Liver (tissue), 9 donors: ENCODE data around the gene BTK. TPM values are rescaled to one million over a fixed set of nuclear protein-coding genes. Genes with fewer than 3 reads are reported as not detected.

Experiments
- DNase-seq: peaks from one replicate; pipeline ENCODE4 v3.0.0-alpha.2; 2017; ENCODE audit warnings: low spot score
- H3K27ac ChIP-seq, 2 donors: one replicate each; pipeline ENCODE4 v1.7.0; 2013; ENCODE audit warnings: inconsistent platforms in 2 of 2, low read length in 2 of 2, control low read depth in 1 of 2, low read depth in 1 of 2, mild to moderate bottlenecking in 1 of 2
- H3K27me3 ChIP-seq, 4 donors: one replicate each; pipeline versions ENCODE4 v1.6.1 to v1.7.0; 2013; ENCODE audit warnings: low read length in 3 of 4, inconsistent platforms in 1 of 4, mild to moderate bottlenecking in 1 of 4, moderate library complexity in 1 of 4; ENCODE audit not compliant: control insufficient read depth in 4 of 4, insufficient read depth in 4 of 4
- H3K36me3 ChIP-seq, 4 donors: one replicate each; pipeline versions ENCODE4 v1.6.1 to v1.7.0; 2013; ENCODE audit warnings: low read length in 3 of 4, mild to moderate bottlenecking in 3 of 4, low read depth in 1 of 4, moderate library complexity in 1 of 4; ENCODE audit not compliant: control insufficient read depth in 4 of 4, insufficient read depth in 3 of 4
- H3K4me1 ChIP-seq, 4 donors: one replicate each; pipeline versions ENCODE4 v1.6.1 to v1.7.0; 2013; ENCODE audit warnings: low read length in 3 of 4, mild to moderate bottlenecking in 3 of 4, moderate library complexity in 1 of 4; ENCODE audit not compliant: control insufficient read depth in 4 of 4, insufficient read depth in 4 of 4
- H3K4me3 ChIP-seq, 3 donors: one replicate each; pipeline versions ENCODE4 v1.6.1 to v1.7.0; 2013; ENCODE audit warnings: low read length in 3 of 3, control low read depth in 1 of 3, low read depth in 1 of 3, mild to moderate bottlenecking in 1 of 3
- H3K9ac ChIP-seq, 2 donors: one replicate each; pipeline ENCODE4 v1.7.0; 2013; ENCODE audit warnings: low read length in 2 of 2, mild to moderate bottlenecking in 2 of 2, moderate library complexity in 2 of 2, control low read depth in 1 of 2, low read depth in 1 of 2
- H3K9me3 ChIP-seq, 4 donors: one replicate each; pipeline versions ENCODE4 v1.6.1 to v1.7.0; 2013; ENCODE audit warnings: low read length in 3 of 4; ENCODE audit not compliant: control insufficient read depth in 4 of 4
- EGR1 ChIP-seq, 2 donors: IDR thresholded peaks; 2 replicates each; pipeline ENCODE4 v1.6.1; 2016 to 2018; ENCODE audit warnings: antibody characterized with exemption in 2 of 2, low read depth in 2 of 2
- FOXA1 ChIP-seq: IDR thresholded peaks from 2 replicates; pipeline ENCODE4 v1.6.1; 2016; ENCODE audit warnings: antibody characterized with exemption
- FOXA2 ChIP-seq: IDR thresholded peaks from 2 replicates; pipeline ENCODE4 v1.6.1; 2016; ENCODE audit warnings: antibody characterized with exemption
- GABPA ChIP-seq, 2 donors: IDR thresholded peaks in 1 of 2; conservative IDR thresholded peaks in 1 of 2; 2 replicates each; pipeline ENCODE4 v1.6.1; 2016; ENCODE audit warnings: antibody characterized with exemption in 2 of 2, mild to moderate bottlenecking in 1 of 2, moderate library complexity in 1 of 2
- HNF4A ChIP-seq, 2 donors: conservative IDR thresholded peaks; 2 replicates each; pipeline ENCODE4 v1.6.1; 2016; ENCODE audit warnings: antibody characterized with exemption in 2 of 2, mild to moderate bottlenecking in 2 of 2
- HNF4G ChIP-seq: IDR thresholded peaks from 2 replicates; pipeline ENCODE4 v1.6.1; 2016; ENCODE audit warnings: antibody characterized with exemption
- JUND ChIP-seq, 2 donors: IDR thresholded peaks; 2 replicates each; pipeline ENCODE4 v1.6.1; 2016; ENCODE audit warnings: antibody characterized with exemption in 2 of 2
- NR2F2 ChIP-seq: IDR thresholded peaks from 2 replicates; pipeline ENCODE4 v1.6.1; 2016; ENCODE audit warnings: antibody characterized with exemption
- RAD21 ChIP-seq, 2 donors: IDR thresholded peaks; 2 replicates each; pipeline ENCODE4 v1.6.1; 2016; ENCODE audit warnings: antibody characterized with exemption in 2 of 2, mild to moderate bottlenecking in 2 of 2
- RXRA ChIP-seq, 2 donors: IDR thresholded peaks; 2 replicates each; pipeline ENCODE4 v1.6.1; 2017 to 2018; ENCODE audit warnings: antibody characterized with exemption in 2 of 2, mild to moderate bottlenecking in 1 of 2
- SP1 ChIP-seq: IDR thresholded peaks from 2 replicates; pipeline ENCODE4 v1.6.1; 2018; ENCODE audit warnings: antibody characterized with exemption, mild to moderate bottlenecking
- TAF1 ChIP-seq: conservative IDR thresholded peaks from 2 replicates; pipeline ENCODE4 v1.6.1; 2016; ENCODE audit warnings: antibody characterized with exemption, mild to moderate bottlenecking
- YY1 ChIP-seq: IDR thresholded peaks from 2 replicates; pipeline ENCODE4 v1.6.1; 2016; ENCODE audit warnings: antibody characterized with exemption, mild to moderate bottlenecking
- WGBS: extraction: QIAGEN DNeasy Blood & Tissue Kit; methylation state at CpG from one replicate; pipeline ENCODE4 v1.1.7; 2013; 5-methylcytosine and 5-hydroxymethylcytosine counted together
- polyA plus RNA-seq, 2 donors: library from polyadenylated mRNA; stranded (reverse) in 1 of 2; unstranded in 1 of 2; fragments of 200-250 nt in 1 of 2; fragments of >200 nt in 1 of 2; fragmentation: Nextera tagmentation in 1 of 2; extraction: Ambion mirVana in 1 of 2; gene quantifications; one replicate each; pipeline versions ENCODE4 v1.2.1 to v1.2.3, GENCODE V29; 2013 to 2015
- total RNA-seq, 2 donors: library from RNA; depleted of rRNA; stranded (reverse); fragments of >200 nt; gene quantifications; one replicate each; pipeline ENCODE4 v1.2.3, GENCODE V29; 2014
- TF ChIP-seq, protein P1 (sequence below): IDR thresholded peaks from 2 replicates; pipeline ENCODE4 v1.6.1; 2016; ENCODE audit warnings: antibody characterized with exemption
- TF ChIP-seq, protein P2 (sequence below): IDR thresholded peaks from 2 replicates; pipeline ENCODE4 v1.6.1; 2016; ENCODE audit warnings: antibody characterized with exemption, mild to moderate bottlenecking
- TF ChIP-seq, protein P3 (sequence below): IDR thresholded peaks from 2 replicates; pipeline ENCODE4 v1.6.1; 2016; ENCODE audit warnings: antibody characterized with exemption
- TF ChIP-seq, protein P4 (sequence below): fragments of 150-350 bp; IDR thresholded peaks from 2 replicates; pipeline ENCODE4 v1.5.1; 2017; ENCODE audit warnings: improper control_type of control experiment, low read depth, low read length; ENCODE audit not compliant: missing input control
- TF ChIP-seq, protein P5 (sequence below): IDR thresholded peaks from 2 replicates; pipeline ENCODE4 v1.6.1; 2016; ENCODE audit warnings: antibody characterized with exemption
- donor health status: healthy.
- donor health status: healthy.
- donor health status: healthy.
- donor health status: healthy.
- donor health status: healthy.

The BTK gene
- total and polyA plus RNA-seq, 4 donors: 0.99 to 22.6 (median 2.3) TPM

DNA sequence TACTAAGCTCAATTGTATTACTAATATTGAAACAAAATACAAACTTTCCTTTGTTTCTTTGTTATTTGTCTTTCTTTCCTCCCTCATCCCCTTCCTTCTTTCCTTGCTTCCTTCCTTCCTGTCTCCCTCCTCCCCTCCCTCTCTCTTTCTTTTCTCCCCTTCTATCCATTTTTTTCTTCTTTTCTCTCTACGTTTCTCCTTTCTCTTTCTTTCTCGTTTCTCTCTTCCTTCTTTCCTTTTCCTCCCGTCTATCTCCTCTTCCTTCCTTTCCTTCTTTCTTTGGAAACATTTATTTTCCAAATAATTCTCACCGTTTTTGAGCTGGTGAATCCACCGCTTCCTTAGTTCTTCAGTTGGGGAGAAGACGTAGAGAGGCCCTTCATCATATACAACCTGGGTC, 16.3 kb downstream of the BTK start:
- 73% methylated on average over 6 of the region's 6 CpGs for WGBS
- Histone ChIP-seq H3K27me3 (no peaks in the 10 kb centered on the region), H3K4me1 (no peaks in the 10 kb centered on the region), H3K9me3 (no peaks in the 10 kb centered on the region), H3K36me3 (no peaks in the 10 kb centered on the region), H3K27ac (no peak overlapping the region), H3K4me3 (no peak overlapping the region), H3K9ac (no peak overlapping the region)
- TF ChIP-seq HNF4A (conservative IDR thresholded peaks at IDR 0.05) (no peak), RXRA (IDR thresholded peaks at IDR 0.05) (no peak), GABPA (IDR thresholded peaks at IDR 0.05 in 1 of 2, conservative IDR thresholded peaks at IDR 0.05 in 1 of 2) (no peak), FOXA1 (no peak), TAF1 (no peak), YY1 (no peak), EGR1 (IDR thresholded peaks at IDR 0.05; ENCODE audit: low read depth in 2 of 2) (no peak), JUND (IDR thresholded peaks at IDR 0.05) (no peak), SP1 (no peak), NR2F2 (no peak), FOXA2 (no peak), HNF4G (no peak)
- TF ChIP-seq, protein P1, sequence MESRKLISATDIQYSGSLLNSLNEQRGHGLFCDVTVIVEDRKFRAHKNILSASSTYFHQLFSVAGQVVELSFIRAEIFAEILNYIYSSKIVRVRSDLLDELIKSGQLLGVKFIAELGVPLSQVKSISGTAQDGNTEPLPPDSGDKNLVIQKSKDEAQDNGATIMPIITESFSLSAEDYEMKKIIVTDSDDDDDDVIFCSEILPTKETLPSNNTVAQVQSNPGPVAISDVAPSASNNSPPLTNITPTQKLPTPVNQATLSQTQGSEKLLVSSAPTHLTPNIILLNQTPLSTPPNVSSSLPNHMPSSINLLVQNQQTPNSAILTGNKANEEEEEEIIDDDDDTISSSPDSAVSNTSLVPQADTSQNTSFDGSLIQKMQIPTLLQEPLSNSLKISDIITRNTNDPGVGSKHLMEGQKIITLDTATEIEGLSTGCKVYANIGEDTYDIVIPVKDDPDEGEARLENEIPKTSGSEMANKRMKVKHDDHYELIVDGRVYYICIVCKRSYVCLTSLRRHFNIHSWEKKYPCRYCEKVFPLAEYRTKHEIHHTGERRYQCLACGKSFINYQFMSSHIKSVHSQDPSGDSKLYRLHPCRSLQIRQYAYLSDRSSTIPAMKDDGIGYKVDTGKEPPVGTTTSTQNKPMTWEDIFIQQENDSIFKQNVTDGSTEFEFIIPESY: no peak
- TF ChIP-seq, protein P2, sequence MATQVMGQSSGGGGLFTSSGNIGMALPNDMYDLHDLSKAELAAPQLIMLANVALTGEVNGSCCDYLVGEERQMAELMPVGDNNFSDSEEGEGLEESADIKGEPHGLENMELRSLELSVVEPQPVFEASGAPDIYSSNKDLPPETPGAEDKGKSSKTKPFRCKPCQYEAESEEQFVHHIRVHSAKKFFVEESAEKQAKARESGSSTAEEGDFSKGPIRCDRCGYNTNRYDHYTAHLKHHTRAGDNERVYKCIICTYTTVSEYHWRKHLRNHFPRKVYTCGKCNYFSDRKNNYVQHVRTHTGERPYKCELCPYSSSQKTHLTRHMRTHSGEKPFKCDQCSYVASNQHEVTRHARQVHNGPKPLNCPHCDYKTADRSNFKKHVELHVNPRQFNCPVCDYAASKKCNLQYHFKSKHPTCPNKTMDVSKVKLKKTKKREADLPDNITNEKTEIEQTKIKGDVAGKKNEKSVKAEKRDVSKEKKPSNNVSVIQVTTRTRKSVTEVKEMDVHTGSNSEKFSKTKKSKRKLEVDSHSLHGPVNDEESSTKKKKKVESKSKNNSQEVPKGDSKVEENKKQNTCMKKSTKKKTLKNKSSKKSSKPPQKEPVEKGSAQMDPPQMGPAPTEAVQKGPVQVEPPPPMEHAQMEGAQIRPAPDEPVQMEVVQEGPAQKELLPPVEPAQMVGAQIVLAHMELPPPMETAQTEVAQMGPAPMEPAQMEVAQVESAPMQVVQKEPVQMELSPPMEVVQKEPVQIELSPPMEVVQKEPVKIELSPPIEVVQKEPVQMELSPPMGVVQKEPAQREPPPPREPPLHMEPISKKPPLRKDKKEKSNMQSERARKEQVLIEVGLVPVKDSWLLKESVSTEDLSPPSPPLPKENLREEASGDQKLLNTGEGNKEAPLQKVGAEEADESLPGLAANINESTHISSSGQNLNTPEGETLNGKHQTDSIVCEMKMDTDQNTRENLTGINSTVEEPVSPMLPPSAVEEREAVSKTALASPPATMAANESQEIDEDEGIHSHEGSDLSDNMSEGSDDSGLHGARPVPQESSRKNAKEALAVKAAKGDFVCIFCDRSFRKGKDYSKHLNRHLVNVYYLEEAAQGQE: no peak
- TF ChIP-seq, protein P3, sequence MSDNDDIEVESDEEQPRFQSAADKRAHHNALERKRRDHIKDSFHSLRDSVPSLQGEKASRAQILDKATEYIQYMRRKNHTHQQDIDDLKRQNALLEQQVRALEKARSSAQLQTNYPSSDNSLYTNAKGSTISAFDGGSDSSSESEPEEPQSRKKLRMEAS: no peak
- TF ChIP-seq, protein P4, sequence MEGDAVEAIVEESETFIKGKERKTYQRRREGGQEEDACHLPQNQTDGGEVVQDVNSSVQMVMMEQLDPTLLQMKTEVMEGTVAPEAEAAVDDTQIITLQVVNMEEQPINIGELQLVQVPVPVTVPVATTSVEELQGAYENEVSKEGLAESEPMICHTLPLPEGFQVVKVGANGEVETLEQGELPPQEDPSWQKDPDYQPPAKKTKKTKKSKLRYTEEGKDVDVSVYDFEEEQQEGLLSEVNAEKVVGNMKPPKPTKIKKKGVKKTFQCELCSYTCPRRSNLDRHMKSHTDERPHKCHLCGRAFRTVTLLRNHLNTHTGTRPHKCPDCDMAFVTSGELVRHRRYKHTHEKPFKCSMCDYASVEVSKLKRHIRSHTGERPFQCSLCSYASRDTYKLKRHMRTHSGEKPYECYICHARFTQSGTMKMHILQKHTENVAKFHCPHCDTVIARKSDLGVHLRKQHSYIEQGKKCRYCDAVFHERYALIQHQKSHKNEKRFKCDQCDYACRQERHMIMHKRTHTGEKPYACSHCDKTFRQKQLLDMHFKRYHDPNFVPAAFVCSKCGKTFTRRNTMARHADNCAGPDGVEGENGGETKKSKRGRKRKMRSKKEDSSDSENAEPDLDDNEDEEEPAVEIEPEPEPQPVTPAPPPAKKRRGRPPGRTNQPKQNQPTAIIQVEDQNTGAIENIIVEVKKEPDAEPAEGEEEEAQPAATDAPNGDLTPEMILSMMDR: no peak
- TF ChIP-seq, protein P5, sequence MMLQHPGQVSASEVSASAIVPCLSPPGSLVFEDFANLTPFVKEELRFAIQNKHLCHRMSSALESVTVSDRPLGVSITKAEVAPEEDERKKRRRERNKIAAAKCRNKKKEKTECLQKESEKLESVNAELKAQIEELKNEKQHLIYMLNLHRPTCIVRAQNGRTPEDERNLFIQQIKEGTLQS: no peak
- DNase-seq: no peak

DNA sequence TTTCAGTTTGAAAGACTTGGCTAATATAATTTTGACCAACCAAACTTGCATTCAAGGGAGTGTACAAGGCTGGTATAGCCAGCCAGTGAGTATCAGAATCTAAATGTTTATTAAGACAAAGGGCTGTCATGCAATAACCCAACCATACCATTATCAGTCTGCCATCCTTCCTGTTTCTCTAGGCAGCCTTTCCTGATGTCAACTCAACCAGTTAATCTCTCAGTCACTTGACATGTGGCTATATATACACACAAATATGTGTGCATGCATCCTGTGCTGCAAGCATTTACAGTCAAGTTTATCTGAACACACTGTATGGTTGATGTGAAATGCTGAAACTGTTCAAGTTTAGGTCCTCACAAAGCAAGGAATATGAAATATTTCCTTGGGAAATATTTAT, 17.2 kb downstream of the BTK start:
- no peak overlapping the region for H3K4me3 ChIP-seq
- no peak for DNase-seq
- no peaks in the 10 kb centered on the region for H3K9me3 ChIP-seq
- H3K9ac ChIP-seq: no peak overlapping the region
- no peaks in the 10 kb centered on the region for H3K27me3 ChIP-seq
- no peaks in the 10 kb centered on the region for H3K36me3 ChIP-seq
- no peaks in the 10 kb centered on the region for H3K4me1 ChIP-seq
- no peak for TF ChIP-seq RAD21 (IDR thresholded peaks at IDR 0.05)
- no peak overlapping the region for H3K27ac ChIP-seq
